Activated T-helper 1 cell treated with anti-CD3 and anti-CD28 coated beads, Interleukin-12 subunit alpha, Interleukin-12 subunit beta, Interleukin-2, Interleukin-4 antibody, amounts not matched to agents 30 ng/mL and 10 ng/mL and 1 ng/mL, durations not matched to agents 14 hours and 24 hours and 36 hours (primary cell): ENCODE results near the gene IRF4. TPM values are rescaled to one million over a fixed set of nuclear protein-coding genes. Genes with fewer than 3 reads are reported as not detected.

Source experiments
- DNase-seq: peaks from one replicate; pipeline ENCODE4 v3.0.0; 2021; ENCODE audit warnings: low spot score
- H3K27ac Mint-ChIP-seq: one replicate; pipeline ENCODE4 v1.8.0; 2021; ENCODE audit warnings: mild to moderate bottlenecking, mixed read lengths
- H3K27me3 Mint-ChIP-seq: one replicate; pipeline ENCODE4 v1.8.0; 2022; ENCODE audit warnings: mild to moderate bottlenecking, moderate library complexity, mixed read lengths; ENCODE audit not compliant: insufficient read depth
- H3K36me3 Mint-ChIP-seq: one replicate; pipeline ENCODE4 v1.8.0; 2021; ENCODE audit warnings: low read depth, mixed read lengths
- H3K4me1 Mint-ChIP-seq: one replicate; pipeline ENCODE4 v1.8.0; 2021; ENCODE audit warnings: low read depth, mixed read lengths
- H3K4me3 Mint-ChIP-seq: one replicate; pipeline ENCODE4 v1.8.0; 2021; ENCODE audit warnings: mild to moderate bottlenecking, moderate library complexity, mixed read lengths
- H3K9me3 Mint-ChIP-seq: one replicate; pipeline ENCODE4 v1.8.0; 2021; ENCODE audit warnings: mixed read lengths
- intact Hi-C: fragments of 100-400 bp; cut with micrococcal nuclease; formaldehyde crosslinking; loops from one replicate; pipeline ENCODE4 v1.15.1; 2024
- total RNA-seq: library from RNA; stranded (reverse); gene quantifications from 2 replicates; pipeline ENCODE4 v1.2.3, GENCODE V29; 2022

Gene IRF4
- total RNA-seq, 1 donor from 2014 or later, result 911 TPM

- peaks cover 52% of the 10 kb centered on the region for H3K4me1 Mint-ChIP-seq
- intact Hi-C loops, result no loop called here
- no peak for DNase-seq
- peak overlapping the region; percentile 96 for H3K4me3 Mint-ChIP-seq
- peak overlapping the region; percentile 91 for H3K27ac Mint-ChIP-seq
- H3K9me3 Mint-ChIP-seq, result no peaks in the 10 kb centered on the region
- H3K36me3 Mint-ChIP-seq, result peaks cover 71% of the 10 kb centered on the region
- H3K27me3 Mint-ChIP-seq, result no peaks in the 10 kb centered on the region
These were observed 4.0 kb downstream of the IRF4 start for GRCh38 chr6:395432-396125.

- H3K27ac Mint-ChIP-seq, result peak overlapping the region; percentile 91
- H3K4me3 Mint-ChIP-seq, result peak overlapping the region; percentile 96
- intact Hi-C loops, result no loop called here
- peaks cover 76% of the 10 kb centered on the region for H3K36me3 Mint-ChIP-seq
- H3K27me3 Mint-ChIP-seq, result no peaks in the 10 kb centered on the region
- H3K4me1 Mint-ChIP-seq, result peaks cover 57% of the 10 kb centered on the region
- no peaks in the 10 kb centered on the region for H3K9me3 Mint-ChIP-seq
- no peak for DNase-seq
These were observed 4.6 kb downstream of the IRF4 start for GRCh38 chr6:396126-396520.

GRCh38 chr6:397056-397455 is 5.5 kb downstream of the IRF4 start:
- H3K4me1 Mint-ChIP-seq, result peaks cover 66% of the 10 kb centered on the region
- peaks cover 83% of the 10 kb centered on the region for H3K36me3 Mint-ChIP-seq
- peak overlapping the region; percentile 75 for H3K27ac Mint-ChIP-seq
- H3K27me3 Mint-ChIP-seq, result no peaks in the 10 kb centered on the region
- no peaks in the 10 kb centered on the region for H3K9me3 Mint-ChIP-seq
- intact Hi-C loops, result no loop called here
- H3K4me3 Mint-ChIP-seq, result peak overlapping the region; percentile 79
- DNase-seq, result no peak

GRCh38 chr6:397604-398003 is 6.1 kb downstream of the IRF4 start:
- intact Hi-C loops, result loop anchor here (2.0 kb wide), 1 partner anchor 209 kb away; no protein-coding TSS in a partner anchor
- peaks cover 72% of the 10 kb centered on the region for H3K4me1 Mint-ChIP-seq
- peaks cover 85% of the 10 kb centered on the region for H3K36me3 Mint-ChIP-seq
- H3K27me3 Mint-ChIP-seq, result no peaks in the 10 kb centered on the region
- H3K4me3 Mint-ChIP-seq, result peak overlapping the region; percentile 79
- DNase-seq, result no peak
- peak overlapping the region; percentile 75 for H3K27ac Mint-ChIP-seq
- H3K9me3 Mint-ChIP-seq, result no peaks in the 10 kb centered on the region

GRCh38 chr6:398065-398464 is 6.5 kb downstream of the IRF4 start:
- H3K4me1 Mint-ChIP-seq, result peaks cover 77% of the 10 kb centered on the region
- H3K4me3 Mint-ChIP-seq, result peak overlapping the region; percentile 79
- peaks cover 88% of the 10 kb centered on the region for H3K36me3 Mint-ChIP-seq
- peak overlapping the region; percentile 75 for H3K27ac Mint-ChIP-seq
- no peak for DNase-seq
- no peaks in the 10 kb centered on the region for H3K9me3 Mint-ChIP-seq
- H3K27me3 Mint-ChIP-seq, result no peaks in the 10 kb centered on the region
- intact Hi-C loops, result loop anchor here (2.0 kb wide), 1 partner anchor 209 kb away; no protein-coding TSS in a partner anchor

- DNase-seq, result no peak
- Mint-ChIP-seq H3K27me3 (no peaks in the 10 kb centered on the region), H3K4me1 (peaks cover 82% of the 10 kb centered on the region), H3K4me3 (peak overlapping the region; percentile 79), H3K9me3 (no peaks in the 10 kb centered on the region), H3K36me3 (peaks cover 92% of the 10 kb centered on the region), H3K27ac (peak overlapping the region; percentile 75)
- intact Hi-C loops, result loop anchor here (1.0 to 2.0 kb wide), 3 partner anchors 7 to 210 kb away; partner anchors contain the start of gene IRF4
These were observed 7.1 kb downstream of the IRF4 start for GRCh38 chr6:398558-399078.

GRCh38 chr6:399785-400534 is 8.4 kb downstream of the IRF4 start:
- Mint-ChIP-seq H3K4me3 (peak overlapping the region; percentile 79), H3K27me3 (no peaks in the 10 kb centered on the region), H3K36me3 (peaks cover 94% of the 10 kb centered on the region), H3K27ac (peak overlapping the region; percentile 56), H3K4me1 (peaks cover 93% of the 10 kb centered on the region), H3K9me3 (no peaks in the 10 kb centered on the region)
- peak; percentile 40 for DNase-seq
- intact Hi-C loops, result loop anchor here (1.0 to 5.0 kb wide), 5 partner anchors 9 to 997 kb away; partner anchors contain the start of gene IRF4

- Mint-ChIP-seq H3K9me3 (no peaks in the 10 kb centered on the region), H3K27ac (peak overlapping the region; percentile 91), H3K4me3 (peak overlapping the region; percentile 81), H3K36me3 (peaks cover 92% of the 10 kb centered on the region), H3K27me3 (no peaks in the 10 kb centered on the region), H3K4me1 (peaks cover 93% of the 10 kb centered on the region)
- intact Hi-C loops, result loop anchor here (1.0 to 5.0 kb wide), 2 partner anchors 21 to 996 kb away; no protein-coding TSS in a partner anchor
- no peak for DNase-seq
These were observed 9.3 kb downstream of the IRF4 start for GRCh38 chr6:400815-401214.

GRCh38 chr6:401239-401993 is 9.9 kb downstream of the IRF4 start:
- Mint-ChIP-seq H3K36me3 (peaks cover 91% of the 10 kb centered on the region), H3K9me3 (no peaks in the 10 kb centered on the region), H3K4me3 (peak overlapping the region; percentile 81), H3K27me3 (no peaks in the 10 kb centered on the region), H3K4me1 (peaks cover 92% of the 10 kb centered on the region), H3K27ac (peak overlapping the region; percentile 91)
- intact Hi-C loops, result loop anchor here (5.0 kb wide), 1 partner anchor 996 kb away; no protein-coding TSS in a partner anchor
- no peak for DNase-seq

- no peak for DNase-seq
- Mint-ChIP-seq H3K27ac (peak overlapping the region; percentile 91), H3K4me3 (peak overlapping the region; percentile 81), H3K27me3 (no peaks in the 10 kb centered on the region), H3K9me3 (no peaks in the 10 kb centered on the region), H3K4me1 (peaks cover 94% of the 10 kb centered on the region), H3K36me3 (peaks cover 95% of the 10 kb centered on the region)
- intact Hi-C loops, result loop anchor here (2.0 to 5.0 kb wide), 2 partner anchors 147 to 995 kb away; no protein-coding TSS in a partner anchor
These were observed 10.6 kb downstream of the IRF4 start for GRCh38 chr6:401994-402640.

GRCh38 chr6:402901-403658 is 11.5 kb downstream of the IRF4 start:
- intact Hi-C loops, result loop anchor here (1.0 to 5.0 kb wide), 6 partner anchors 12 to 994 kb away; partner anchors contain the start of gene IRF4
- Mint-ChIP-seq H3K27me3 (no peaks in the 10 kb centered on the region), H3K4me1 (peaks cover 94% of the 10 kb centered on the region), H3K36me3 (peaks cover 94% of the 10 kb centered on the region), H3K9me3 (no peaks in the 10 kb centered on the region), H3K27ac (peak overlapping the region; percentile 91), H3K4me3 (peak overlapping the region; percentile 81)
- no peak for DNase-seq
